ENCODE results near the gene NEU1.
"Not testable (repeated sequence)": the region's sequence is repeated elsewhere in the genome, so short reads cannot be mapped to it uniquely, and the experiment has no call there.

NEU1 gene

DNA sequence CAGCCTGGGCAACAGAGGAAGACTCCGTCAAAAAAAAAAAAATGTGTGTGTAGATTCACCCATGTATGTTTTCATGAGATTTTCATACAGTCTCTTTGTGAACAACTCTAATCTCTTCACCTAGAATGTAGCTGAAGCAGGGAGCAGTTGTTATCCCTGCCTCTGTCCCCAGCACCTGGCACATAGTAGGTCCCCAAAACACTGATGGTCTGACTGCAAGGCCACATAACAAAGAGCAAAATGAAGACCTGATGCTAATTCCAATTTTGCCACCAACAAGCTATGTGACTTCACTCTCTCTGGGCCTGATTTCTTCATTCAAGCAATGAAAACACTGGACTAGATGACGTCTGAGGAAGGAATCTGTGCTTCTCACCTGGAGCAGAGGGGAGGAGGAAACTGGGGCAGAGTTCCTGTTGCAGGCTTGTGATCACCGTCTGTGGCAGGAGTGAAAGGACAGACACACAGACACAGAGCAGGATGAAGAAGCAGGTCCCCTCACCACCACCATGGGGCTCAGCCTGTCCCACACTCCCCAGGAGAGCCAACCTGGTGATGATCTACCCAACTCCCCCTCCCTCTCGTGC lies 11.6 kb upstream of the NEU1 start:
- no peak for DNase-seq (ENCODE audit: low read depth)

DNA sequence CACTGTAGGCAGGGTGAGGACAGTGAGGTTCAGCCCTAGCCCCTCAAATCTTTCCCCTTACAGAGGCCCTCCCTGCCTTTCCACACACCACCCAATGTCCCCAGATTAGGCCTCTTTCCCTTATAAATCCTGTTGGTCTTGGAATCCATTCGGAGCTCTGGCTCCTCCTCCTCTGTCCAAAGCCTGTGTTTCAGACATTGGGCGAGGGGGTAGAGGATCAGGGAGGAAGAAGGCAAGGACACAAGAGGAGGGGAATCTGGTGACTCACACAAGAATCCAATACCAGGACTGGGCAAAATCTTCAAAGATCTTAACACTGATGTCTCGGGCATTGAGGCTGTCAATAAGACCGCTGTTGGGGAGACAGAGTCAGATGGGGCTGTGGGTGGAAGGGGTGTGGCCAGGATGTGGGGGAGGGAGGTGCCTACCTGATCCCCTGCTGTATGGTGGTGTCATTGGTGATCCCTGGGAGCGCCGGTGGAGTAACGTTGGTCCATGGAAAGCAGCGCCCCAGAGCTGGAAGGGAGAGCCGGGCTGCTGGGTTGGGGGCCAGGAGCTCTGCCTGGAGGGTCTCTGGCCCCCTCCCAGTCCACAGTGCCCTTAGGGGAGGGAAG lies 8.5 kb upstream of the NEU1 start:
- DNase-seq (ENCODE audit: low read depth): no peak

DNA sequence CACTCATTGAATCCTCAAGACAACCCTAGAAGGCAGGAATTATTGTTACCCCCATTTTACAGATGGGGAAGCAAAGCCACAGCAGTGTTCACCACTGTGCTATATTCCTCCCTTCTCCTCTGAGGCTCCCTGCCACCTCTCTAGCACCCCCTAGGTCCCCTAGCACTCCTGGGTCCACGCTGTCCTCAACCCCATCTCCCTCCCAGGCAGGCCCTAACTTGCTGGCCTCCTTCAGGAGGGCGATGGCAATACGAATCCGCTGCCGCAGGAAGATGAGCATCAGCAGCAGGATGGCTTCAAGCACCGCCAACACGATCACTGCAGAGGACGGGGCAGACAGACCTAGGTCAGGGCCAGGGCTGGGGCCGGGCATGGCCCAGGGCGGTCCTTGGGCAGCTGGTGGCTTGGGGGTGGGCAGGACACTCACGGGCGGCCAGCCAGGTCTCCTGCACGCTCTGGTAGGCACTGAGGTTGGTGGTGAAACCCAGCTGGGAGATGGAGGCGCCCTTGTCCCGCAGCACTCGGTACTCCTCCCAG lies 7.8 kb upstream of the NEU1 start:
- DNase-seq (ENCODE audit: low read depth): no peak

DNA sequence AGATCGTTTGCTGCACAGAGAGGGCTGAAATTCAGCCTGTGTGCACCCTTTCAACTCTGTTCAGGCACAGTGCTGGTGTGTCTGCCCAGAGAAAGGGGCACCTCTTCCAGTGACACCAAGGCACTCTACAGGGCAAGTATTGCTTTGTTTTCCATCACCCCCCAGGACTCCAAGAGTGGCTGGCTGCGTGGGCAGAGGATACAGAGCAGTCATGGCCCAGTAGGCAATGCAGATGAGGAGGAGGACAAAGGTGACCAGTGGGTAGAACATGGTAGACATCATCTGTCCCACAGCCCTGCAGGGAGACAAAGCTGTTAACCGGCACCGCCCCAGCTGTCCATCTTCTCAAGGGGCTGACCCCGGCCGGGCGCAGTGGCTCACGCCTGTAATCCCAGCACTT lies 6.7 kb upstream of the NEU1 start:
- DNase-seq (ENCODE audit: low read depth): no peak

DNA sequence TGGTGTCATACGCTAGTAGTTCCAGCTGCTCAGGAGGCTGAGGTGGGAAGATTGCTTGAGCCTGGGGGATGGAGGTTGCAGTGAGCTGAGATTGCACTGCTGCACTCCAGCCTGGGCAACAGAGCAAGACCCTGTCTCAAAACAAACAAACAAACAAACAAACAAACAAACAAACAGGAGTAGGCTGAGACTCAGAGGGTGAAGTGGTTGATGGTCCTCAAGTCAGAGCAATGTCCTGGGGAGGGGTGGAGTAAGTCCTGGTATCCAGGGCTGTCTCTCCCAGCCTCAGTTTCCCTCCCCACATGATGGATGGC lies 6.0 kb upstream of the NEU1 start:
- DNase-seq (ENCODE audit: low read depth): not testable (repeated sequence)

DNA sequence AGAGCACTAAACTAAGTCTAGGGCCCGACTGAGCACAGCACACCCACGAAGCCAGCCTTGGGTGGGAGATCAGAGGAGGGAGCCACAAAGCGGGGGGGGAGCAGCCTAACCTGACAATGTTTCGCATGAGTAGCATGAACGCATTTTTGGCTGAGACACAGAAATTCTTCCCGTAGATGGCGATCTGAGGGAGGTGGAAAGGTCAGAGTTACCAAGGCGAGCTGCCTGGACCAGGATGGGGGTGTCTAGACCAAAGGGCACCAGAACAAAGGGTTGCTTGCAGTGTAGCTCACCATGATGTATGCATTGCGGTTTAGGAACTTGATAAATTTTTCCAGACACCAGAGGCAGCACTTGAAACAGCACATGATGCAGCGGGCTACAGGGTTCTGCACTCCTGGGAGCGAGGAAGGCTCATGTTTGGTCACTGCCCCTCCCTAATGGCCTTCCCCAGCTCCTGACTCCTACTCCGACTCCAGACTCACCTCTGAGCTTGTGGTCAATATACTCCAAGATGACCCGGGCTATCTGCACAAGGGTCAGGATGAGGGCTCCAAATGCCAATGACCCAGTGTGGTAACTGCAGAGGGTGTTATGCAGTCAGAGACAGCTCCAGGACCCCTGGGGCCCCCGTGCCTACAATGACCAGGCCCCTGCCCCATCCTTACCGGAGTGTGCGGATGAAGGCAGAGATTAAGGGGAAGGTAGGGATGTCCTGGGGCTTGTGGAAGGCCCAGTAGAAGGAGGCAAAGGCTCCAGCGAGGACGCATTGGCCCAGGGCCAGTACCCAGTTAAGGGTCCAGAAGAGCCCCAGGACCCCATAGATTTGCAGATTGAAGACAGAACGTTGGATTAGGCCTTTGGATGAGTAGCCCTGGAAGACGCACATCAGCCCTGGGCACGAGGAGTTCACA lies 2.8 kb upstream of the NEU1 start:
- DNase-seq (ENCODE audit: low read depth): no peak

DNA sequence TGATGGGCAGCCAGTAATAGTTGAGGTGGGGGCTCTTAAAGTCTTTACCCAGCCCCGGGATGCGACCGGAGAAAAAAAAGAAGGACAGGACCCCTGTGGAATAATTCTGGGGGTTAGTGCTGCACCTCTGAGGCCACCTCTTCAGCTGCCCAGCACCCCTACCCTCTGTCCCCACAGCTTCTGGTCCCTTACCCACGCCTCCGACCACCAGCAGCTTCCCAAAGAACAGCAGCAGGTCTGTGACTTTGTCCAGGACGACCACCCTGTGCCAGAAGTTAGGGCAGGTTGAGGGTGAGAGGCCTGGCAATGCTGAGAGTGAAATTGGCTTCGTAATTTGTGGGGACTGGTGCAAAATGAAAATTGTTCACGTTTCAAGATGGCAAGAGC lies 2.2 kb upstream of the NEU1 start:
- no peak for DNase-seq (ENCODE audit: low read depth)

DNA sequence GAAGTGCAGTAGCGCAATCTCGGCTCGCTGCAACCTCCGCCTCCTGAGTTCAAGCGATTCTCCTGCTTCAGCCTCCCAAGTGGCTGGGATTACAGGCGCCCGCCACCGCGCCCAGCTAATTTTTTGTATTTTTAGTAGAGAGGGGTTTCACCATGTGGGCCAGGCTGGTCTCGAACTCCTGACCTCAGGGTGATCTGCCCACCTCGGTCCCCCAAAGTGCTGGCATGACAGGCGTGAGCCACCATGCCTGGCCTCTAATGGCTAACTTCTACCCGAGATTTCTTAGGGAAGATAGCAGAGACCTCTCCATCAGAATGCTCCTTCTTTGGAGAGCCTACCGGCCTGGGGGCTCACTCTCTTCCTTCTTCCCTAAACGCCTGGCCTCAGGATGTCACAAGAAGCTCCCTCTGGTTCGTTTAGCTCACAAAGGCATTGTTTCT lies 1.5 kb upstream of the NEU1 start:
- DNase-seq (ENCODE audit: low read depth): not testable (repeated sequence)

DNA sequence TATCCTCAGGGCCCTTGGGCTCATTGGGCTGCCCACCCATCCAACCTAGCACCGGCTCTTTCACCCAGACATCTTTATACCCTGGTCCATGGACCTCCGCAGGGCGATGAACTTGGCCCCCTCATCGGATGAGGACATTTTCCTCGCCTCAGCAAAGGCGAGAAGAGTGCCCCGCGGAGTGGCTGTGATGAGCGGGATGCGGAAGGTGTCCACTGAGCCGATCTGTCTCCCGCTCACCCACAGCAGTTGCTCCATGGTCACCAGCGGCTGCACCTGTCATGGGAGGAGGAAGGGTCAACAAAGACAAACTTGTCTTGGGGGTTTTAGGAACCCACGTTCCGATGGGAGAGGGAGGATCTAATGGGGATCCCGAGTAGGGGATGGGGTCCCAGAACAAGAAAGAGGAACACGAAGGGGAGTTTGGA lies 690 bp downstream of the NEU1 start:
- DNase-seq (ENCODE audit: low read depth): no peak

DNA sequence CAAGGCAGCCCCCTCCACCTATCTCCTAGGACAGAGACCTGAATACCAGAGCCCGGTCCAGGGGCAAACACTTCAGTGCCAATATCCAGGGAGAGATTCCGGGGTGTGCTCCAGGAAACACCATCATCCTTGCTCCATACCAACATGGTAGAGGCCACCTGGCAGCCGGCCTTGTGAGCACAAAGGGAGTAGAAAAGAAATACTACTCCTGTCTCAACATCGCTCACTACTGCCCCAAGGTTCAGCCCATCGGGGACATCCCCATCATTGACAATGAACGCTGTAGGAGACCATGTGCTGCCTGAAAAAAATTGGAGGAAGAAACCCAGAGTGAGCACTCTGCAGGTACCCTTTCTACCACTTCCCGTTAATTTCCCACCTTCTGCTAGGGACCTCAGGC lies 1.5 kb downstream of the NEU1 start:
- no peak for DNase-seq (ENCODE audit: low read depth)

DNA sequence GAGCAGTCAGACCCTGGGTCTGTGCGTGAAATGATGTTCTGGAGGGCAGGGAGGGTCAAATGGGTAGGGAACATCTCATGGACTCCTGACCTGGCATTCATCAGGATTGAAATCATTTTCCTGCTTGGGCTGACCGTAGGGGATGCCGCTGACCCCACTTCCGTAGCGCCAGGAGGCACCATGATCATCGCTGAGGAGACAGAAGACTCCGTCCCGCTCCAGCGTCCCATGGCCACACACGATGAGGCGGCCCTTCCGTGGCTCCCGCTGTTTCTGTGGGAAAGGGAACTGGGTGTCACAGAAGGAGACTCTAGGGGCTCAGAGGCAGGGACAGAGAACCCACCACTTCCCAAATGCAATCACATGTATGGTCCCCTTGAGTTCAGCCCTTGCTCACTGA lies 2.3 kb downstream of the NEU1 start:
- no peak for DNase-seq (ENCODE audit: low read depth)

DNA sequence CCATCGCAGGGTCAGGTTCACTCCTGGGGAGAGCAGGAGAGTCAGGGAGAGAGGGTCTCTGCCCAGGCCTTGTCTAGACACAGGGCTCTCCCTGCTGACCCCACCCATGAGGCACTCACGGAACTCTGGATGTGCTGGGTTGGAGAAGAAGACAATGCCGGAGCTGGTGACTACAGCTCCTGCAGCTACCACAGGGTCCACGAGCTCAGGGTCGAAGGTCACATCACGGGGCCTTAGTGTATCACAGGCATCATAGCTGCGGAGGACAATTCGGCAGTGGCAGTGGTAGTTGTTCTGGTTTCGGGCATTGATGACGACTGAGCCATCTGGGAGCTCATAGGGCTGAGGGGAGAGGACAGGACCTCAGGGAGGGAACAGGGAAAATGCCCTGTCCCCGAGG lies 2.7 kb downstream of the NEU1 start:
- no peak for DNase-seq (ENCODE audit: low read depth)

DNA sequence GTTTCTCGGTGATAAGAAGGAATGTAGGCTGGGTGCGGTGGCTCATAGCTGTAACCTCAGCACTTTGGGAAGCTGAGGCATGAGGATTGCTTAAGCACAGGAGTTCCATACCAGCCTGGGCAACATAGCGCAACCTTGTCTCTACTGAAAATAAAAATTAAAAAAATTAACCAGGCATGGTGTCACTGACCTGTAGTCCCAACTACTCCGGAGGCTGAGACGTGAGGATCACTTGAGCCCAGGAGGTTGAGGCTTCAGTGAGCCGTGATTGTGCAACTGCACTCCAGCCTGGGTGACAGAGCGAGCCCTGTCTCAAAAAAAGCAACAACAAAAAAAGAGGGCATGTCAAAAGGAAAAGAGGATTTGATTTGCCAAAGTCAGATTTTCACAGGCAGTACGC lies 3.9 kb downstream of the NEU1 start:
- no peak for DNase-seq (ENCODE audit: low read depth)

DNA sequence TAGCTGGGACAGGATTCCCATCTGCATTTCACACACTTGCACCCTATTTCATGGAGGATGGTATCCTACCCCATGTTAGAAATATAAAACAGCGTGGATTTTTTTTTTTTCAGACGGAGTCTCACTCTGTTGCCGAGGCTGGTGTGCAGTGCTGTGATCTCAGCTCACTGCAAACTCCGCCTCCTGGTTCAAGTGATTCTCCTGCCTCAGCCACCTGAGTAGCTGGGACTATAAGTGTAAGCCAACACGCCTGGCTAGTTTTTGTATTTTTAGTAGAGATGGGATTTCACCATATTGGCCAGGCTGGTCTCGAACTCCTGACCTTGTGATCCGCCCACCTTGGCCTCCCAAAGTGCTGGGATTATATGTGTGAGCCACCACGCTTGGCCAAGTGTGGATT lies 4.8 kb downstream of the NEU1 start:
- DNase-seq (ENCODE audit: low read depth): not testable (repeated sequence)

DNA sequence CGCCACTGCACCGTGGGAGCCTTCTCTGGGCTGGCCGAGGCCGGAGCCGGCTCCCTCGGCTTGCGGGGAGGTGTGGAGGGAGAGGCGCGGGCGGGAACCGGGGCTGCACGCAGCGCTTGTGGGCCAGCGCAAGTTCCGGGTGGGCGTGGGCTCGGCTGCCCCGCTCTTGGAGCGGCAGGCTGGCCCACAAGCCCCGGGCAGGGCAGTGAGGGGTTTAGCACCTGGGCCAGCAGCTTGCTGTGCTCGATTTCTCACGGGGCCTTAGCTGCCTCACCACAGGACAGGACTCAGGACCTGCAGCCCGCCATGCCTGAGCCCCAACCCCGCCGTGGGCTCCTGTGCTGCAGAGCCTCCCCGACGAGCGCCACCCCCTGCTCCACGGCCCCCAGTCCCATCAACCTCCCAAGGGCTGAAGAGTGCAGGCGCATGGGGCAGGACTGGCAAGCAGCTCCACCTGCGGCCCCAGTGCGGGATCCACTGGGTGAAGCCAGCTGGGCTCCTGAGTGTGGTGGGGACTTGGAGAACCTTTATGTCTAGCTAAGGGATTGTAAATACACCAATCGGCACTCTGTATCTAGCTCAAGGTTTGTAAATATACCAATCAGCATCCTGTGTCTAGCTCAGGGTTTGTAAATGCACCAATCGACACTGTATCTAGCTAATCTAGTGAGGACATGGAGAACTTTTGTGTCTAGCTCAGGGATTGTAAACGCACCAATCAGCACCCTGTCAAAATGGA lies 10.5 kb downstream of the NEU1 start:
- DNase-seq (ENCODE audit: low read depth): not testable (repeated sequence)

DNA sequence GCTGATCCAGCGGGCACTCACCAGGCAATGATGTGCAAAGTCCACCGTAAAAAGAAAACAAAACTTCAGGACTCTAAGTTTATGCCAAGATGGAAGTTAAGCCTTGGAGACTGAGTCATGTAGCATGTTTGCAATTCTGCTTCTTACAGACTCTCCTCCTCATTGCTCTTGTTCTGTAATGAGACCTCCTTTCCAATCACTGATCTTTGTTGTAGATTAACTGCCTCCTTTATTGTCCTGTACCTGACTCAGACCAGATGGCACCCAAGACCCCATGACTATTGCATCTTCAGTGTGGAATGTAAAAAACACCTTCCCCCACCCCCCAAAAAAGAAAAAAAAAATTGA lies 11.2 kb downstream of the NEU1 start:
- no peak for DNase-seq (ENCODE audit: low read depth)

DNA sequence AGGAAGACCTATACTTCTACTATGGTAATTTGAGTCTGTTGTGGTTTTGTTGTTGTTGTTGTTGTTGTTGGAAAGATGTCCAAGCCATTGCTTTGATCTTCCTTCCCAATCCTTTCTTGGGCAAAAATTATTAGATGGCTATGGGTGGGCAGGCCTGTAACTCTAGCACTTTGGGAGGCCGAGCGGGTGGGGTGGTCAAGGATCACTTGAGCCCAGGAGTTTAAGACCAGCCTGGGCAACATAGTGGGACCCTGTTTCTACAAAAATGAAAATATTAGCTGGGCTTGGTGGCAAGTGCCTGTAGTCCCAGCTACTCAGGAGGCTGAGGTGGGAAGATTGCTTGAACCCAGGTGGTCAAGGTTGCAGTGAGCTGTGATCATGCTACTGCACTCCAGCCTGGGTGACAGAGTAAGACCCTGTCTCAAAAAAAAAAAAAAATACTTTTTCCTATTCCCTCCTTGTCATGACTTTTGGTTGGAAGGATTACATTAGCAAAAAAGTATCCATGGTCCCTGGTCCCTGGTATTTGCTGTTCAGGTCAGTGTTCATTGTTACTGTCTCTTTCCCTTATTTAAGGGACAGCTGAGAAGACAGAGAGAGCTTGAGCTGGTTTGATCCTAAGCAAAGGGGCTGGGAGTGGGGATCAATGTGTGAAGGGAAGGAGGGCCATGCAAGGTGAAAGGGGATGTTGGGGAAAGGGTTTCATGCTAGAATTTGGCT lies 11.7 kb downstream of the NEU1 start:
- DNase-seq (ENCODE audit: low read depth): no peak

DNA sequence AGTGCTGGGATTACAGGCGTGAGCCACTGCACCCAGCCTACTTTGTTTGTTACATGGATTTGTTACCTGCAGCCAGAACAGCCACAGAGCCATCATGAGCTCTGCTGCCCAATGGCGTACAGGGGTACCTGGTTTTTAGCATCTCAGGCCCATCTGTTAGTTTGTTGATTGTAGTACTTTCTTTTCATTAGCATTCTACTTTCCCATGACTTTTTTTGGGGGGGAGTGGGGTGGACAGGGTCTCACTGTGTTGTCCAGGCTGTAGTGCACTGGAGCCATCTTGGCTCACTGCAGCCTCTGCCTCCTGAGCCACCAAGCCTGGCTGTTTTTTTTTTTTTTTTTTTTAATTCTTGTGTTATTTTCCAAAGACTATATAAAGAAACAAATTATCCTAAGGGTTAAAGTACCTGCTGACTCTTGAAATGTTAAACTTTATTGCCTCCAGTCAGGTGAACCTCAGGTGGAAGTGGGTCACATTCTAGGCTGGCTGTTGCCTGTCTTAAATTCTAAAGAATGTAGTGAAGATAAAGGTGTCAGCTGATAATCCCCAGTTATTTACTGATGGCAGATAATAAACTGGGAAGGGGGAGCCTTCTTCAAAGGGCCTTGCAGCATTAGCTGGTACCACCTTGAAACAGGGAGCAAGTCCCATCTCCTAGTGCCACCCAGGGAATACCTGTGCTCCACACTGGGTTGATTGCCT lies 15.2 kb downstream of the NEU1 start:
- no peak for DNase-seq (ENCODE audit: low read depth)

DNA sequence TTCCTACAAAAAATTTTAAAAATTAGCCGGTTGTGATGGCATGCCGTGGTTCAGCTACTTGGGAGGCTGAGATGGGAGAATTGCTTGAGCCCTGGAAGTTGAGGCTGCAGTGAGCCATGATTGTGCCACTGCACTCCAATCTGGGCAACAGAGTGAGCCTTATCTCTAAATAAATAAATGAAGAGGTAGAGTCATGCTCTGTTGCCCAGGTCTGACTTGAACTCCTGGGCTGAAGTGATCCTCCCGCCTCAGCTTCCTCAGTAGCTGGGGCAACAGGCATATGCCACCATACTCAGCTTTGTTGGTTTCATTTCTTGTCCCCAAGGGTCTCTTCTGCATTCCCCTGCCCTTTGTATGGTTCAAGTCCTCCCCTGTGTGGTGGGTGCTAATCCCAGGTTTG lies 18.1 kb downstream of the NEU1 start:
- no peak for DNase-seq (ENCODE audit: low read depth)

DNA sequence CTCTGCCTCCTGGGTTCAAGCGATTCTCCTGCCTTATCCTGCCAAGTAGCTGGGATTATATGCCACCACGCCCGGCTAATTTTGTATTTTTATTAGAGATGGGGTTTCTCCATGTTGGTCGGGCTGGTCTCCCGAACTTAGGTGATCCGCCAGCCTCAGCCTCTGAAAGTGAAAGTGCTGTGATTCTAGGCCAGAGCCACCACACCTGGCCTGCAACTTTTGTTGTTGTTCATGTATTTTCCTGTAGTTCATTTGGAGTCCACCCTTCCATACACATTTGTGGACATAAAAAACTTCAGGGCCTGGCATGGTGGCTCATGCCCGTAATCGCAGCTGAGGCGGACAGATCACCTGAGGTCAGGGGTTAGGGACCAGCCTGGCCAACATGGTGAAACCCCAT lies 20.6 kb downstream of the NEU1 start:
- no peak for DNase-seq (ENCODE audit: low read depth)

DNA sequence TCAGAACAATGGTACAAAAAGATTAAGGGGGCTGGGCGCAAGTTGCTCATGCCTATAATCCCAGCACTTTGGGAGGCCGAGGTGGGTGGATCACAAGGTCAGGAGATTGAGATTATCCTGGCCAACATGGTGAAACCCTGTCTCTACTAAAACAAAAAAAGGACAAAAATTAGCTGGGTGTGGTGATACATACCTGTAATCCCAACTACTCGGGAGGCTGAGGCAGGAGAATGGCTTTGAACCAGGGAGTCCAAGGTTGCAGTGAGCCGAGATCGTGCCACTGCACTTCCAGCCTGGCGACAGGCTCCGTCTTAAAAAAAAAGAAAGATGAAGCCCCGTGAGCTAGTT lies 22.9 kb downstream of the NEU1 start:
- DNase-seq (ENCODE audit: low read depth): not testable (repeated sequence)

All from T follicular helper cell (primary cell).